RWPE1 (cell line): Measurements from ENCODE around the gene COL16A1.

ENCODE experiments used
- CTCF ChIA-PET: fragments of 350-600 bp; sonication (Branson Sonifier 250); formaldehyde crosslinking; extraction: SDS; loops from one replicate; lab custom pipeline; 2021; lab: Yijun Ruan, JAX
- POLR2A ChIA-PET: fragments of 400-600 bp; formaldehyde crosslinking; extraction: SDS; loops from one replicate; lab custom pipeline; 2020; ENCODE audit warnings: antibody characterized with exemption; ENCODE audit not compliant: low non-redundant PET; lab: Yijun Ruan, JAX
- DNase-seq: peaks from one replicate; pipeline ENCODE4 v3.0.0; 2012; ENCODE audit warnings: low spot score
- H3K27ac ChIP-seq: fragments of 450-650 bp; 2 replicates; pipeline ENCODE4 v1.5.1; 2017
- TF ChIP-seq, protein P1 (sequence below): fragments of 450-650 bp; conservative IDR thresholded peaks from 2 replicates; pipeline ENCODE4 v1.5.1; 2017; ENCODE audit warnings: low read depth, mild to moderate bottlenecking

Gene COL16A1

DNA sequence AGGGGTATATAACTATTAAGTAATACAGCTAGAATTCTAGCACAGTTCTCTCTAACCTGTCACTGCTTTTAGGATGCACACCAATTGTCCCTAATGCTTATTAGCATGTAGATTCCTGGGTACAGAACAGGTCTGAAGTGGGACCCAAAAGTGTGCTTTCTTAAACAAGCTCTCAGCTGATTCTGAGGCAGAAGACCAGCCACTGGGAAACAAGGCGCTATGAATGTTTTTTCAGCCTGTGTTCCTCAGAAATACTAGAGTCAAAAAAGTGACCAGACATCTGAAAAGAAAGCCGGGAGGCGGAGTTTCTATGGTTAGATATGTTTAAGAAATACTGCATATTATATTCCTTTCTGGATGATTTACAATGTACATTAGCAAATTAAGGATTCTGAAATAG lies 60.9 kb downstream of the COL16A1 start:
- CTCF ChIA-PET, result interaction anchor here (0.6 to 0.7 kb wide), 2 partner anchors 24 to 111 kb away, joined by 3 to 7 read pairs; no protein-coding TSS in a partner anchor
- TF ChIP-seq, protein P1, sequence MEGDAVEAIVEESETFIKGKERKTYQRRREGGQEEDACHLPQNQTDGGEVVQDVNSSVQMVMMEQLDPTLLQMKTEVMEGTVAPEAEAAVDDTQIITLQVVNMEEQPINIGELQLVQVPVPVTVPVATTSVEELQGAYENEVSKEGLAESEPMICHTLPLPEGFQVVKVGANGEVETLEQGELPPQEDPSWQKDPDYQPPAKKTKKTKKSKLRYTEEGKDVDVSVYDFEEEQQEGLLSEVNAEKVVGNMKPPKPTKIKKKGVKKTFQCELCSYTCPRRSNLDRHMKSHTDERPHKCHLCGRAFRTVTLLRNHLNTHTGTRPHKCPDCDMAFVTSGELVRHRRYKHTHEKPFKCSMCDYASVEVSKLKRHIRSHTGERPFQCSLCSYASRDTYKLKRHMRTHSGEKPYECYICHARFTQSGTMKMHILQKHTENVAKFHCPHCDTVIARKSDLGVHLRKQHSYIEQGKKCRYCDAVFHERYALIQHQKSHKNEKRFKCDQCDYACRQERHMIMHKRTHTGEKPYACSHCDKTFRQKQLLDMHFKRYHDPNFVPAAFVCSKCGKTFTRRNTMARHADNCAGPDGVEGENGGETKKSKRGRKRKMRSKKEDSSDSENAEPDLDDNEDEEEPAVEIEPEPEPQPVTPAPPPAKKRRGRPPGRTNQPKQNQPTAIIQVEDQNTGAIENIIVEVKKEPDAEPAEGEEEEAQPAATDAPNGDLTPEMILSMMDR, result no peak
- H3K27ac ChIP-seq, result no peak overlapping the region
- no peak for DNase-seq
- POLR2A ChIA-PET, result no interaction called here

DNA sequence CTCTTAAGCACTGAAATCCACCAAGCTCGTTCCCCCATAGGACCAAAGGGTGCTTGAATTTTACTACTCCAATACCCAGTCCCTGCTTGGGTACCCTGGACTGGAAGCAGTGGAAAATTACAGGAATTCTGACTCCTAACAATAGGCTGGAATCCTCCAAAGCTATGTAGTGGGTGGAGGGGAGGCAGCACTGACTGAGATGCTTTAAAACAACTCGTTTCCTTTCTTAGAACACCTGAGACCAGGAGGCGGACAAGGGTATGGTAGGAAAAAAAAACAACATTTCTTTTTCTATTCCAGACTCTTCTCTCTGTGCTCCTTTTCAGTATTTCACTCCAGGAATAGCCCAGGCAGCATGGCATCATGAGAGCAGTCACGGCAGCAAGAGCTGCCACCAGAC lies 61.5 kb downstream of the COL16A1 start:
- TF ChIP-seq, protein P1, result no peak
- ChIA-PET POLR2A (no interaction called here), CTCF (interaction anchor here (0.6 to 0.7 kb wide), 2 partner anchors 24 to 111 kb away, joined by 3 to 7 read pairs; no protein-coding TSS in a partner anchor)
- H3K27ac ChIP-seq, result no peak overlapping the region; the same call in 1 of the 2 replicates
- no peak for DNase-seq

DNA sequence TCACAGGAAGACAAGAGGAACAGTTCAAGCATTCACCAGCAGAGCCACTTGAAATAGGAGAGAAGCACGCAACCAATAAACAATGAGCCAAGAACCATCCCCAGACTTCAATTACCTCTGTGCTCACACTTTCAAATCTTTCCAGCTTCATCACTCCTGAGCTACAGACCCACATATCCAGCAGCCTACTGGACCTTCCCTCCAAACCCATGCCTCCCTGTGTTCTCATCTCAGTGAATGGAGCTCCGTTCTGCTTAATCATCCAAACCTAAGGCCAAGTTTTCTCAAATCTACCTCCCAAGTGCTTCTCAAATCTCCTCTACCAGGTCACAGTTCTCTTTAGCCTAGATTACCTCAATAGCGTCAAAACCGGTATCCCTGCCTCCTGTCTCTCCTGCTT lies 62.9 kb downstream of the COL16A1 start:
- CTCF ChIA-PET, result no interaction called here

DNA sequence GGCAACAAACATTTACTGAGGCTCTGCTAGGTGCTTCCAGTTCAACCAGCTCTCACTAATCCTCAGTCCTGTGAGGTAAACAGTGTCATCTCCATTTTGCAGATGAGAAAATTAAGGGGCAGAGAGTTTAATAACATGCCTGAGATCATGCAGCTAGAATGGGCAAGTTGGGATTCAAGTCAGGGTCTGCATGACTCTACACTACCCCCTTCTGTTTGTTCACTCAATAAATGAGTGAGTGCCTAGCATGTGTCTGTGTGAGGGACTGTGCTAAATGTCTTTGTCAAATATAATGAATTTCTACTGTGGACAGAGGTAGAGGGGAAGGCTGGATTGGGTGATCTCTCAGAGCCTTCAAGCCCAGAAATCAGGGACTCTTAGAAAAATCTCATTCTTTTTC lies 63.6 kb downstream of the COL16A1 start:
- ChIA-PET CTCF (interaction anchor here (0.6 to 0.7 kb wide), 2 partner anchors 30 to 249 kb away, joined by 3 to 5 read pairs; no protein-coding TSS in a partner anchor), POLR2A (no interaction called here)
- DNase-seq, result no peak
- TF ChIP-seq, protein P1, result no peak
- H3K27ac ChIP-seq, result peak overlapping the region; percentile 96

More for the DNA sequence above, 62.9 kb downstream of the COL16A1 start:
- H3K27ac ChIP-seq, result peak overlapping the region; percentile 96
- POLR2A ChIA-PET, result no interaction called here
- TF ChIP-seq, protein P1, result no peak
- DNase-seq, result no peak

DNA sequence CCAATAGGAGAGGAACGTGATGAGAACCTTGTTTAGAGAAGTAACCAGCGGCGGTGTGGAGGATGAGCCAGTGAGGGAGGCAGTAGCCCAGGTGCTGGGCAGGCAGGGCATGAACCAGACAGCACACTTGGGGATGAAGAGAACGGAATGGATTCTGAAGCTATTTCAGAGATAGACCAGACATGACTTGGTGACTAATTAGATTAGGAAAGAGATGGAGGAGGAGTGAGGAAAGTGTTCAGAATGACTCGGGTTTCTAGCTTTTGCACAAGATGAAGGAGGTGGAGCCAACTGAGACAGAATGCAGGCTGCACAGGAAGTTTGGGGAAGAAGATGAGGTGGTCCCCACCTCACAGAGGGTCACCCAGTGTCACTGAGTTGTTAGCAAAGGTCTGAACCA lies 64.3 kb downstream of the COL16A1 start:
- TF ChIP-seq, protein P1, result no peak
- H3K27ac ChIP-seq, result peak overlapping the region; percentile 96
- peak; percentile 69 for DNase-seq
- ChIA-PET CTCF (no interaction called here), POLR2A (no interaction called here)

DNA sequence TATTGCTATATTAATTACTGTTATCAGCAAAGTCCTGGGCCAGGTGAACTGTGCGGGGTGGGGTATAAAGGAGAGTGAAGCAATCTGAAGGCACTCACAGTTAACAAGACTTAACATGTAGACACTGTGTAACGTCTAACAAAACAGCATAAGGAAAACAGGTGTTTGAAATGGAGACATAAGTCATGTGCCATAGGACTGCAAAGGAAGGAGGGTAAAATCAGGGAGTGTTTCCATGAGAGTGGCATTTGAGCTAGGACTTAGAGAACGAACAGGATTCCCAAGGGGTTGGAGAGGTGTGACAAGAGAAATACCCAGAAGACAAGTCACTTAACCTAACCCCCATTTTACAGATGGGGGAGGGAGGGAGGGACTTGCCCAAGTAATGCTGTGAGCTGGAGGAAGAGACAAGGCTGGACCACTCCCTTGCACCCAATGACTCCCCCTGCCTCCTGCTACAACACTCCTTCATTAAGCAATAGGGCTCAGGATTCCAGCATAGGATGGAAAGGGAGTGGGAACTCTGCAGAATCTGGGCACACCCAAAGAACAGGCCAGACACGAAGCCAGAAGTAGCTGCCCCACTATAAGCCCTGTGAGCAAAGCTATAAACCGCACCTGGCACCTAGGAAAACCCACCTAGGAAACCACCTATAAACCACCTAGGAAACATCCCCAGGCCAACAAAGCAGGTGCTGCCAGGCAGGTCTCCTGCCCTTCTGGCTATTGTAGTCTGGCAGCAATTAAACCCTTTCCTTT lies 65.7 kb downstream of the COL16A1 start:
- POLR2A ChIA-PET, result interaction anchor here (0.6 kb wide), 1 partner anchor 151 kb away, joined by 4 read pairs; no protein-coding TSS in a partner anchor
- TF ChIP-seq, protein P1, result no peak
- peak overlapping the region; percentile 96 for H3K27ac ChIP-seq
- CTCF ChIA-PET, result interaction anchor here (0.6 to 1.4 kb wide), 7 partner anchors 20 to 1040 kb away, joined by 3 to 4 read pairs (median 3); no protein-coding TSS in a partner anchor
- DNase-seq, result peak; percentile 71
